ENCODE measurements around the gene ASS1.

Gene ASS1

DNA sequence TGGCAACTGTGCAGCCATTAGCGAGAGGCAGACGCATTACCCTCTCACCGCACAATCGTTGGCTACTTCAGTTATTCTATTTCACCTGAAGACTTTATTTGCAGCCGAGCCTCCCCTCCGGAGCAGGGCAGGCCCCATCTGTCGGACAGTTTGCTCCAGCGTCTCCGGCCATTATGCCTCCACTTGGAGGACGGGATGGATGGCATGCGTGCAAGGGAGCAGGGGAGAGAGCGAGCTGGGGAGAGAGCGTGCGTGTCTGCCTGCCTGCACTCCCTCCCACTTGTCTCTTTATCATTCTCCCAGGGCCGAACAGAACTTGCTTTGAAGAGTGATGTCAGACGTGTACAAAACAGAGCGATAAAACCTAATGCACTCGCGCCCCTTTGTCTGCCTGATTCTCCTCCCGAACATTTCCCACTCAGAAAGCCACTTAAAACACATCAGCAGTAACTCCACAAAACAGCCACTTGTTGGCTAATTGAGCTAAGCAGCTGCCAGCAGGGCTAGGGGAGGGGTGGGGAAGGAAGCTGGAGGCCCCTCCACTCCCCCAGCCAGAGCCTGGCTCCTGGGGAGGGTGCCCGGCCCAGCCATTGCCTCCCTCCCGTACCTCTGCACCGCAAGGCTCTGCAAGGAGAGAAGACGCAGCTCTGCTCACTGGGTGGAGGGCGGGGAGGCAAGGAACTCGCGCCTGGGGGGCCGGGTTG, 91.2 kb downstream of the ASS1 start:
- H3K27me3 ChIP-seq (ENCODE audit: control insufficient read depth, insufficient read depth, low read length) = peaks cover 29% of the 10 kb centered on the region
- no peak overlapping the region for H3K27ac ChIP-seq (ENCODE audit: low read length)
- no peaks in the 10 kb centered on the region for H3K36me3 ChIP-seq (ENCODE audit: control insufficient read depth, low read depth, low read length)
- H3K4me3 ChIP-seq (ENCODE audit: low read length) = peak overlapping the region; percentile 53
- no peaks in the 10 kb centered on the region for H3K9me3 ChIP-seq (ENCODE audit: control insufficient read depth, low read depth, low read length)
- H3K4me1 ChIP-seq (ENCODE audit: control insufficient read depth, low read depth, low read length) = peaks cover 9% of the 10 kb centered on the region
- H3K9ac ChIP-seq (ENCODE audit: low read length) = peak overlapping the region; percentile 13

DNA sequence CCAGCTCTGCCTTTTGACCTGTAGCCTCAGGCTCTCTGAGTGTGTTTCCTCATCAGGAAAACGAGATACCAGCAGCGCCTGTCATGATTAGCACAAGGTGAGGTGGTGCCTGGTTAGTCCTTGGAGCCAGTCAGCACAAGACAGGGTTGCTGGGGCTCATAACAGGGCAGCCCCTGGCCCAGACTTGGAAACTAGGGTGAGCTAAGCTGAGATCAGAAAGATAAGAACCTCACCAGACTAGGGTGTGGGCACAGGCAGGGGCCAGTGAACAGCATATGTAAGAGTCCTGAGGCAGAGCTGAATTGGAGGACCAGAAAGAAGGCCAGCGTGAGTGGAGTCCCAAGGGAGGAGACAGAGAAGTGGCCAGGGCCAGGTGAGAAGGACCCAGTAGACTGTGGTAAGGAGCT, 91.9 kb downstream of the ASS1 start:
- Histone ChIP-seq H3K27me3 (ENCODE audit: control insufficient read depth, insufficient read depth, low read length) (peaks cover 29% of the 10 kb centered on the region), H3K9ac (ENCODE audit: low read length) (no peak overlapping the region), H3K4me1 (ENCODE audit: control insufficient read depth, low read depth, low read length) (peaks cover 9% of the 10 kb centered on the region), H3K27ac (ENCODE audit: low read length) (no peak overlapping the region), H3K9me3 (ENCODE audit: control insufficient read depth, low read depth, low read length) (no peaks in the 10 kb centered on the region), H3K36me3 (ENCODE audit: control insufficient read depth, low read depth, low read length) (no peaks in the 10 kb centered on the region), H3K4me3 (ENCODE audit: low read length) (no peak overlapping the region)

DNA sequence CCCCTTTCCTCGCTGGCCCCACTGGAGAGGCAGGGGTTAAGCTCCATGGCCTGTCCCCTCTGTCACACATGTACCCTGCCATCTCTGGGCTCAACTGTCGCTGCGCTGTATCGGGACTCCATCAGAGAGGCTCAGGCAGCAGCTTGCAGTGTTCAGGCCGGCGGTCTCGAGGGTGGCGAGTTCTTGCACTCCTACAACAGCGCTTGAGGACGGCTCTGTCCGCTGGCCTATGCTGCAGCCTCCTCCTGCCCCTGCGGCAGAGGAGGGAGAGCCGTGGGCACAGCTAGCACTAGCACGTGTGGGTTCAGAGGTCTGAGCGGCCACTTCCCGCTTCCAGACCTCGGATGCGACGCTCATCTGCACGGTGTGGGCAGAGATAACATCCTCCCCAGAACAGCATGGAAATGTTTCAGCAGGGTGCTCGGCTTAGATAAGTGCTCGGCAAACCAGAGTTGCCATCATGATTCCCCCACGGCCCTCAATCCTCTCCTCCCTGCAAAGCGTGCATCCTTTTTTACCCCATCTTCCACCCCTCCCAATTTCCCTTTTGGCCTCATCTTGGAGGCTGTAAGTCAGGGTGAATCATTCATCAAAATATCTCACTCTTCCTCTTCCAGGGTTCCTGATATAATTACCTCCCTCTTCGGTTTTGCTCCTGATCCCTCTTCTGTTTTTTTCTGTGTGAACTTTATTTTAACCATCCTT, 92.7 kb downstream of the ASS1 start:
- Histone ChIP-seq H3K27ac (ENCODE audit: low read length) (no peak overlapping the region), H3K4me3 (ENCODE audit: low read length) (no peak overlapping the region), H3K9me3 (ENCODE audit: control insufficient read depth, low read depth, low read length) (no peaks in the 10 kb centered on the region), H3K36me3 (ENCODE audit: control insufficient read depth, low read depth, low read length) (no peaks in the 10 kb centered on the region), H3K4me1 (ENCODE audit: control insufficient read depth, low read depth, low read length) (peaks cover 9% of the 10 kb centered on the region), H3K27me3 (ENCODE audit: control insufficient read depth, insufficient read depth, low read length) (peaks cover 29% of the 10 kb centered on the region), H3K9ac (ENCODE audit: low read length) (no peak overlapping the region)

DNA sequence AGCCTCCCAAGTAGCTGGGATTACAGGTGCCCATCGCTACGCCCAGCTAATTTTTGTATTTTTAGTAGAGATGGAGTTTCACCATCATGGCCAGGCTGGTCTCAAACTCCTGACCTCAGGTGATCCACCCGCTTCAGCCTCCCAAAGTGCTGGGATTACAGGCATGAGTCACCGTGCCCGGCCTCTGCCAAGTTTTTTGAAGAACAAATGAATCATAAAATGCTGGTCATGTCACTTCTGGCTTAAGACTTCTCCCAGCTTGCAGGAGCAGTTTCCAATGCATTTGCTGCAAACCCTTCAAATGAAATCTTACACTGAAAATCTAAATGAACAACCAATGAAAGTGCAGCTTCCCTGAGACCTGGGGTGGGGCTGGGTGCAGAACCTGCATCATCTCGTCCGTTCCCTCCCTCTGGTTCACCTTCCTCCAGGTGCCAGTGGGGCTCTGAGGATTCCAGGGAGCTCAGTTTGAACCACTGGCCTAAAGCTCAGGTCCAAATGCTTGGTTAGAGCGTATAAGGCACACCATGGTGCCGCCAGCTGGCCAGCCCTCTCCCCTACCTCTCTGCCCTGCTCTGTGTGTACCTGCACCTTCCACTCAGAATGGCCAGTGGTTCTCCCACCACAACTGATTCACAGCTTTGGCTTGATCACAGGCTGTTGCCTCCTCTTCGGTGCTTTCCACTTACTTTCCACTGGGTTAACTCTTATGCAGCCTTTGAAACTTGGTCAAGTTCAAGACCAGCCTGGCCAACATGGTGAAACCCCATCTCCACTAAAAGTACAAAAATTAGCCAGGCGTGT, 94.9 kb downstream of the ASS1 start:
- H3K4me1 ChIP-seq (ENCODE audit: control insufficient read depth, low read depth, low read length) = peaks cover 9% of the 10 kb centered on the region
- H3K9ac ChIP-seq (ENCODE audit: low read length) = no peak overlapping the region
- no peak overlapping the region for H3K4me3 ChIP-seq (ENCODE audit: low read length)
- H3K27me3 ChIP-seq (ENCODE audit: control insufficient read depth, insufficient read depth, low read length) = peaks cover 29% of the 10 kb centered on the region
- H3K27ac ChIP-seq (ENCODE audit: low read length) = no peak overlapping the region
- no peaks in the 10 kb centered on the region for H3K36me3 ChIP-seq (ENCODE audit: control insufficient read depth, low read depth, low read length)
- H3K9me3 ChIP-seq (ENCODE audit: control insufficient read depth, low read depth, low read length) = no peaks in the 10 kb centered on the region

DNA sequence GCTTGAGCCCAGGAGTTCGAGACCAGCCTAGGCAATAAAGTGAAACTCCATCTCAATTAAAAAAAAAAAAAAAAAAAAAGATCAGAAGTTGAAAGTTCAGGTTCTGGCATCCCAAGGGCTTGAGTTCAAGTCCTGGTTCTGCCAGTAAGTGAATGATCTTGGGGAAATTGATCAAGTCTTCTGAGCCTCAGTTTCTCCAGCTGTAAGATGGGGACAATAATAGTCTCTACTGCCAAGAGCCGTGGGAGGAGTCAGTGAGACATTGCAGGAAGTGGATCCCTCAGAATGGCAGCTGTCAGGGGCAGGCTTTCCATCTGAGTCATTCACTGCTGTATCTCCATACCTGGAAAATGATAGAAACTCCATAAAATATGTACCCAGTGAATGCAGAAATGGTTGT, 96.8 kb downstream of the ASS1 start:
- H3K9me3 ChIP-seq (ENCODE audit: control insufficient read depth, low read depth, low read length) = no peaks in the 10 kb centered on the region
- no peaks in the 10 kb centered on the region for H3K36me3 ChIP-seq (ENCODE audit: control insufficient read depth, low read depth, low read length)
- no peak overlapping the region for H3K4me3 ChIP-seq (ENCODE audit: low read length)
- peaks cover 15% of the 10 kb centered on the region for H3K27me3 ChIP-seq (ENCODE audit: control insufficient read depth, insufficient read depth, low read length)
- no peak overlapping the region for H3K27ac ChIP-seq (ENCODE audit: low read length)
- H3K9ac ChIP-seq (ENCODE audit: low read length) = no peak overlapping the region
- H3K4me1 ChIP-seq (ENCODE audit: control insufficient read depth, low read depth, low read length) = no peaks in the 10 kb centered on the region

DNA sequence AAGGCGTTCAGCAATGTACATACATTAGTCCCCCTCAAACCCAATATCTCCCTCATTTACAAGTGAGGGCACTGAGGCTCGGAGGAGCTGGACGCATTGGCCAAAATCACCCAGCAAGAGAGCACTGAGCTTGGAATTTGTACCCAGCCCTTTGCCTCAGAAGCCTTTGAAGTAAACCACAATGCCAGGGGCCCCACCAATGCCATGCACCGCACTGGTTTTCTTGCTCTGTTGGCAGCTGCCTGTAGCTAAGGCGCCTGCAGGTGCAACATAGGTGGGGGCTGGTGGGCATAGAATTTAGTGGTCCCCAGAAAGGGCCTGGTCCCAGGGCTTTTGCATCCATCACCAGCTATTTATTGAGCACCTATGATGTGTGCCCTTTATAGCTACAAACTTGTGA, 97.3 kb downstream of the ASS1 start:
- Histone ChIP-seq H3K27me3 (ENCODE audit: control insufficient read depth, insufficient read depth, low read length) (peaks cover 10% of the 10 kb centered on the region), H3K9ac (ENCODE audit: low read length) (no peak overlapping the region), H3K36me3 (ENCODE audit: control insufficient read depth, low read depth, low read length) (no peaks in the 10 kb centered on the region), H3K4me3 (ENCODE audit: low read length) (no peak overlapping the region), H3K27ac (ENCODE audit: low read length) (no peak overlapping the region), H3K9me3 (ENCODE audit: control insufficient read depth, low read depth, low read length) (no peaks in the 10 kb centered on the region), H3K4me1 (ENCODE audit: control insufficient read depth, low read depth, low read length) (no peaks in the 10 kb centered on the region)

DNA sequence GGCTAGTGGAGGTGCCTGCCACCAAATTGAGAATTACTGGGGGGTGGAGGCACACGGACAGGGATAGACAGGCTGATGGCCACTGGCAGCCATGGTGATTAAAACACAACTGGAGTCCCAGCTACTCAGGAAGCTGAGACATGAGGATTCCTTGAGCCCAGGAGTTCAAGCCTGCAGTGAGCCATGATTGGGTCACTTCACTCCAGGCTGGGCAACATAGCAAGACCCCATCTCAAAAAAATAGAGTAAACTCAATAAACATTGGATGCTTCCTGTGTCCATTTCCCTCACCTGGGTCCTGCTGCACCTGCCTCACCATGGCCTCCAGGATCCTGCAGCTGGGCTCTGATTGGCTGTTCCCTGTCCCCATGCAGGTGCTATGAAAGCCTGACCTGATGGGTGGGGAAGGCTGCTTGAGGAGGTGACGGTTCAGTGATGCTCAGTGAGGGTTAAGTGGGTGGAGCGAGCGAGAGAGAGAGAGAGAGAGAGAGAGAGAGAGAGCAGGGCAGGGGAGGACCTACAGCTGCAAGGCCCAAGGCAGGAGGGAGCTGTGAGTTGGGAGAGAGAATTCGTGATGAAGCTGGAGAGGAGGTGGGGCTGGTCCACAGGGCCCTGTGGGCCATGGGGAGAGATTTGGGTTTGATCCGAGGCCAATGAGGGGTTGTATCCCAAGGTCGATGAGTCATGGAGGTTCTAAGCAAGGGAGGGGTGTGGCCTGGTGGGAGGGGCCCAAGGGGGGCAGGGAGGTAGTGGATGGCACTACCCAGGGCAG, 97.9 kb downstream of the ASS1 start:
- Histone ChIP-seq H3K9me3 (ENCODE audit: control insufficient read depth, low read depth, low read length) (no peaks in the 10 kb centered on the region), H3K4me1 (ENCODE audit: control insufficient read depth, low read depth, low read length) (no peaks in the 10 kb centered on the region), H3K27me3 (ENCODE audit: control insufficient read depth, insufficient read depth, low read length) (peaks cover 4% of the 10 kb centered on the region), H3K36me3 (ENCODE audit: control insufficient read depth, low read depth, low read length) (no peaks in the 10 kb centered on the region), H3K27ac (ENCODE audit: low read length) (no peak overlapping the region), H3K9ac (ENCODE audit: low read length) (no peak overlapping the region), H3K4me3 (ENCODE audit: low read length) (no peak overlapping the region)

DNA sequence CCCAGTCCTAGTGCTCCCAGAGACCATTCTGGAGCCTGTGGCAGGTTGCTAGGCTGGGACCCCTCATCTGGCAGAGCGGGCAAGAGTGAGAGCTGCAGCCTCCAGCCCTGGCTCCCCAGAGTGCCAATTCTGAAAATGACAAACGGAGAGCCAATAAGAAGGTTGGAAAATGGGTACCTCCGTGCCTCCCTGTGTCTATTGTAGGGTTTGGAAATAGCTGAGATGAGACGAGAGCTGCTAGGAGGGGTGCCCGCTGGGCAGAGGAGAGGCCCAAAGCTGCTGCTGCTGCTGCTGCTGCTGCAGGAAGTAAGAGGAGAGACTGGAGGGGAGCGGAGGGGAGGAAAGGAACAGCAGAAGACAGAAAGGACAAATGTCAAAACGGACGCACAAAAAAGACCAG, 98.6 kb downstream of the ASS1 start:
- Histone ChIP-seq H3K27ac (ENCODE audit: low read length) (no peak overlapping the region), H3K27me3 (ENCODE audit: control insufficient read depth, insufficient read depth, low read length) (no peaks in the 10 kb centered on the region), H3K9me3 (ENCODE audit: control insufficient read depth, low read depth, low read length) (no peaks in the 10 kb centered on the region), H3K36me3 (ENCODE audit: control insufficient read depth, low read depth, low read length) (no peaks in the 10 kb centered on the region), H3K9ac (ENCODE audit: low read length) (no peak overlapping the region), H3K4me1 (ENCODE audit: control insufficient read depth, low read depth, low read length) (no peaks in the 10 kb centered on the region), H3K4me3 (ENCODE audit: low read length) (no peak overlapping the region)

DNA sequence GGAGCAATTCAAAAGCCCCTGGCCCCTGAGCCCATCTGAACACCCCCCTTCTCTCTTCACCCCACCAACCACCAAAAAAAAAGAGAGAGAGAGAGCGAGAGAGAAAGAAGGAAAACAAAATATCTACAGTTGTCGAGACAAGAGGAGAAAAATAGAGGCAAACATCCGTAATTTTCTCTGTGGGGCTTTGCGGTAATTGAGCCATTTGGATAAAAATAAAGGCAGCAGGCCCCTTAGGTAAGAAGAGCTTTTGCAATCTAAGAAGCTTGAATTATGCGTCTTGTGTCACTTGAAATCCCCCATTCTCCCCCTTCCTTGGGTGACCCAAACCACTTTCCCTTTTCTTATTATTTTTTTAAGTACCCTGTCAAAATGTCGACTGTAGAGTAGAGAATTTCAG, 99.1 kb downstream of the ASS1 start:
- Histone ChIP-seq H3K9ac (ENCODE audit: low read length) (no peak overlapping the region), H3K4me3 (ENCODE audit: low read length) (no peak overlapping the region), H3K9me3 (ENCODE audit: control insufficient read depth, low read depth, low read length) (no peaks in the 10 kb centered on the region), H3K36me3 (ENCODE audit: control insufficient read depth, low read depth, low read length) (no peaks in the 10 kb centered on the region), H3K27ac (ENCODE audit: low read length) (no peak overlapping the region), H3K4me1 (ENCODE audit: control insufficient read depth, low read depth, low read length) (no peaks in the 10 kb centered on the region), H3K27me3 (ENCODE audit: control insufficient read depth, insufficient read depth, low read length) (no peaks in the 10 kb centered on the region)

DNA sequence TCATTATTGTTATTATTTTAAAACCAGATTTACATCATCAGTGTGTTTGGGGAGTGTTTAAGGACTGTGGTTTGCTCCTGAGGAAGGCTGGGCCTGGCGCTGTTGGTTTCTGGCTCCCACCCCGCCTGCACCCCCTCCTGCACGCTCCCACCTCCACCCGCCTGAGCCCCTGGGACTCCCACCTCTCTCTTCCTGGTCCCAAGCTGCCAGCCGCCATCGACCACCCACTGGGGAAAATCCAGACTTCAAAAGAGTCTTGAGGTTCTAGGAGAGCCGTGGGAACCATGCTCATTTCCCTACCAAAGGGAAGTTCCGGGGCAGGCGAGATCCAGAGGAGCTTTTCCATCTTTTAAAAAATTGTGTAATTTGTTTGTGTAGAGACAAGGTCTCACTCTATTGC, 99.6 kb downstream of the ASS1 start:
- H3K4me3 ChIP-seq (ENCODE audit: low read length) = no peak overlapping the region
- no peaks in the 10 kb centered on the region for H3K36me3 ChIP-seq (ENCODE audit: control insufficient read depth, low read depth, low read length)
- no peak overlapping the region for H3K9ac ChIP-seq (ENCODE audit: low read length)
- H3K27ac ChIP-seq (ENCODE audit: low read length) = no peak overlapping the region
- no peaks in the 10 kb centered on the region for H3K4me1 ChIP-seq (ENCODE audit: control insufficient read depth, low read depth, low read length)
- H3K9me3 ChIP-seq (ENCODE audit: control insufficient read depth, low read depth, low read length) = no peaks in the 10 kb centered on the region
- H3K27me3 ChIP-seq (ENCODE audit: control insufficient read depth, insufficient read depth, low read length) = no peaks in the 10 kb centered on the region

DNA sequence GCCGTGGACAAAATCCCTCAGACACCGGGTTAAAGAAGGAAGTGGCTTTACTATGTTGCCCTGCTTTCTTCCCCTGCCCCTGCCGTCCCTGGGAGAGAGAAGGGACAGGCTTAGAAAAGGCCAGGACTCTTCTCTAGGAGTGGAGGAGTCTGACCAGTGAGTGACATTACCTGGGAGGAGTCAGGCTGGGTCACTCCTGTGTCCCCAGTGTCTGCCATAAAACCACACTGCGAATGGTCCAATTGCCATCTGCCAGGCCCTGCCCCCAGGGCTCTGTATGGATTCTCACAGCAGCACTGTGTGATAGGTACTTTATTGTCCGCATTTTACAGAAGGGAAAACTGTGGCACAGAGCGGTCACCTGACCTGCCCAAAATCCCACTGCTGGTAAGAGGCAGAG, 103.3 kb downstream of the ASS1 start:
- Histone ChIP-seq H3K9ac (ENCODE audit: low read length) (no peak overlapping the region), H3K27me3 (ENCODE audit: control insufficient read depth, insufficient read depth, low read length) (no peaks in the 10 kb centered on the region), H3K4me3 (ENCODE audit: low read length) (no peak overlapping the region), H3K27ac (ENCODE audit: low read length) (no peak overlapping the region), H3K36me3 (ENCODE audit: control insufficient read depth, low read depth, low read length) (no peaks in the 10 kb centered on the region), H3K9me3 (ENCODE audit: control insufficient read depth, low read depth, low read length) (peaks cover 2% of the 10 kb centered on the region), H3K4me1 (ENCODE audit: control insufficient read depth, low read depth, low read length) (no peaks in the 10 kb centered on the region)
